NOMO-1 treated with DMSO at 0.1 percent for 48 hours (cell line): ENCODE data around the gene SDR42E2.
"Not testable (repeated sequence)": the region's sequence is repeated elsewhere in the genome, so short reads cannot be mapped to it uniquely, and the experiment has no call there.

Experiments
- DNase-seq: peaks from one replicate; lab custom pipeline; 2025; ENCODE audit not compliant: unreplicated experiment; lab: John Stamatoyannopoulos, UW

The SDR42E2 gene

DNA sequence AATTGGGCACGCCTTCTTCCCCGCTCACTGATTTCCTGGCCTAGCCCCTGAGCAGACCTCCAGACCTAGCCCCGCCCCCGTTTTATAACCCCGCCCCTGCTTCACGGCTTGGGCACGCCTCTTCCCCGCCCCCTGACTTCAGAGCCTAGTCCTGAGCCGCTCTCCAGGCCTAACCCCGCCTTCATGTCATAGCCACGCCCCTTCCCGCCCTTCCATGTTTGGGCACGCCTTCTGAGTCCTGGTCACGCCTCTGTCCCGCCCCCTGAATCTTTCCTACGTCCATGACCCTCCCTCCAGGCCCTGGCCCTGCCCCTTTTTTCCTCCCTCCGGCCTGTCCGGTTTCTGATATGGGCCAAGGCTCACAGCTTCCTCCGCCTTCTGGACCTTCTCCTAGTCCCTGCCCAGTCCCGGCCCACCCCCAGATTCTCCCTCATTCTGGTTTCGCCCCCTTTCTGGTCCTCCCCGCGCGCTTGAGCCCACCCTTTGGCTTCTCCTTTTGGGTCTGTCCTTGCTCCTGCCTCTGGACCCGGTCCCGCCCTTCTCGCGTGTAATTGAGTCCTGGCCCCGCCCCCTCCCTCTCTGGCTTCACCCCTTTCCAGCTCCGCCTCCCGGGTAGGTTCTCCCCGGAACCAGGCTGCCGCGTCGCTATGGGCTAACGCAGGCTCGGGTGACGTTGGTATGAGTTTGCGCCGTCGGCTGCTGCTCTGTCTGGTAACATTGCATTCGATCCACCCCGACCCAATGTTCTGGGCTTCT is 28.6 kb downstream of the SDR42E2 start:
- peak; percentile 93 for DNase-seq

DNA sequence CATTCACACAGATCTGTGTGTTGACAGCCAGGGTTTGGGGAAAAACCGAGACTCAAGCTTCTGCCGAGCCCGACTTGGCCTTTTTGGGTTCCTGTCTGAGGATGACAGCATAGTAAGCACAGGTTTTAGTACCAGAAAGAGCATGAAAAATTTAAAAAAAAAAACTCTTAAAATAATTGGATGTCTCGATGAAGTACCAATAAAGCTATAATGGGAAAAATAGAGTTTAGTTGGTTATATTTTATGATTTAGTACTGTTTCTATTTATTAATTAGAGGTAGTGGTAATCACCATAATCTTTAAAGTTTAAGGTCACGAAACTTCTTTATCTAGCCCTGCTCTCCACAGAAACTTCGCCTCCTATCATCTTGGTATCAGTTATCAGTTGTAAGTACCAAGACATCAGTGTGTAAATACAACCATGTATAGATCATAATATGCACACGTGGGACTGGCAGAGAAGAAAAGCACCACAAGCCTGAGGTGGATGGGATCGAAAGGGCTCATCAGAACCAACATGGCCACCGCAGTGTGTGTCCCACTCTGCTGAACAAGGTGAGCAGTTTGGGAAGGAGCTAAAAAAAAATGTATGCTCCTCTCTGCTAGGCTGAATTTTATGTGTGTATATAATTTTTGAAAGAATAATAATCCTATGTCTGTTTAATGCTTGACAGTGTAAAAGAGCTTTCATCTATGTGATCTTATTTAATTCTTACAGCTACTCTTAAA is 29.4 kb downstream of the SDR42E2 start:
- peak; percentile 20 for DNase-seq

GRCh38 chr16:22192261-22193062 is 30.2 kb downstream of the SDR42E2 start:
- DNase-seq = peak; percentile 75

DNA sequence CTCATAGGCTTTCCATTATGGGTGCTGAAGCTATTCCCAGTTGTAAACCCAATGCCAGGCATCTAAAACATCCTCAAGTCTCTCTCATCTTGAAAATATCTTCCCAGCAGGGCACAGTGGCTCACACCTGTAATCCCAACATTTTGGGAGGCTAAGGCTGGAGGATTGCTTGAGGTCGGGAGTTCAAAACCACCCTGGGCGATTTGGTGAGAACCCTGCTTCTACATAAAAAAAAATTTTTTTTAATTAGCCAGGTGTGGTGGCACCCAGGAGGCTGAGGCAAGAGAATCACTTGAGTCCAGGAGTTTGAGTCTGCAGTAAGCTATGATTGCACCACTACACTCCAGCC is 30.7 kb downstream of the SDR42E2 start:
- DNase-seq = no peak

DNA sequence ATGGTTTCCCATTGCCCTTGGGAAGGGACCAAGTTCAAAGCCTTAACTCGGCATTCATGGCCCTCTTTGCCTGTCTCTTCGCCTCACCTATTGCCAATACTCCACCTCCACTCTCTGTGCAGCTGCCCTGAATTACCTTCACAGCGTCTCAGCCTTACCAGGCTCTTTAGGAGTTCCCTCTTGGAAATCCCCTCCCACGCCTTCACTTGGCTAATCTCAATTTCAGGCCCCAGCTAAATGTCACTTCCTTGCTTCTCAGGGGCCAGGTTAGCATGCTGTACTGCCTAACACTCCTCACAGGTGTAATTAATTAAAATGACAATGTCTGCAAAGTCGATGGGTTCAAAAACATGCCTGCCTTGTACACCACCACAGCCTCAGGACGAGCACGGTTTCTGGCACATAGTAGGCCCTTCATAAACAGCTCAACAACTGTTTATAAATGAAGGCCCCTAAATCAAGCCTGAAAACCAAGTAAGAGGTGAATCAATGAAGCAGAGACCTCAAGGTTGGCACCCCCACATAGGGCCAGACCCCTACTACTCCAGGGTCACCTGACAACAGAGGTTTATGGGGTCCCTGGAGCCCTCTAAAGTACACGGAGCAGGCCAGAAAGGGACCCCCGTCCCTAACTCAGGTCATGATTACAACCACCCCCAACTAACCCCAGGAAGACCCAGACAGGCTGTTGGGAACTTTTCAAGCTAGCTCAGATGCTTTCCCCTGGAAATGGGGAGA is 32.6 kb downstream of the SDR42E2 start:
- no peak for DNase-seq

DNA sequence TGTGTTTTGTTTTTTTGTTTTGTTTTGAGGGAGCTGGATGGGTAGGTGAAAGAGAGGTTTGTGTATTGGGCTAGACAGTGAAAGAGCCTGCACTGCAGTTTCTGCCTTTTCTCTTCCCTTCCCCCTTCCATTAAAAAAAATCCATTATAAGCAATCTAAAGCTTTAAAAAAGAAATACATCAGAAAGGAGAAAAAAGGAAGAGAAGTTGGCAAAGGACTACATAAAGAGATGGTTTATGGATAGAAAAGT is 33.1 kb downstream of the SDR42E2 start:
- no peak for DNase-seq

DNA sequence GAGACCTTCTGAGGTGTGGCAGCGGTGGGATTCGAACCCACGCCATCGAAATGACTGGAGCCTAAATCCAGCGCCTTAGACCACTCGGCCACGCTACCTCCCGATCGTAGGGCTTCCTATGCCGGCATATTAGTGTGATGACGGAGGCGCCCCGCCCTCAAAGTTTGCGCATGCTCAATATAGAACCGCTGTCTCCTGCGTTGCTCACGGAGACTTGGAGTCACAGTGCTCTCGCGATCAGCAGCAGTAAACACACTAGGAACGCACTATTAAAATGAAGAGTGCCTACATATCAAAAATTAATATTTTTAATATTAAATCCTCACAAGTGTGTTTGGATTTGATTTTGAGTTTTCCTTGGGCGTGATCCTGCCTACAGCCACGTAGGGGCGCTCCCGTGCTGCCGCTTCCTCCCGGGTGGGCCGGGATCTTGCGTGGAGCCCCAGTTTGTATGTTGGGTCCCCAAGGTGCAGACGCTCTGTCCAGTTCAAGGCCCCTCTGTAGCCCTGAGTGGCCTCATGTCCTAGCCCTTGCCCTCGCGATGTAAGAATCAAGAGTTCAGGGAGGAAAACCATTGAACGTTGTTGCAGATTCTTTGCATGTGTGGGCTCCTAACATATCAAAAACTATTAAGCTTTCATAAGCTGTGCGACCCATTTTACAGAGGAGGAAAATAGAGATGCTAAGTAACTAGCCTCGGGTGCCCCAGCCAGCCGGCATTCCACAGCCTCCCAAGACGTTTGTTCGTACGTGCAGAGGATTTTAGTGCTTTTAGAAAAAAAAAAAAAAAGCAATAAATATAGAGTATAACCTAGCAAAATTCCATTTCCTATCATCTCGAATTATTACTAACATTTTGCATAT is 33.6 kb downstream of the SDR42E2 start:
- peak; percentile 85 for DNase-seq

GRCh38 chr16:22196559-22197168 is 34.4 kb downstream of the SDR42E2 start:
- not testable (repeated sequence) for DNase-seq

- DNase-seq = peak; percentile 17
Measured at GRCh38 chr16:22198547-22199293, 36.4 kb downstream of the SDR42E2 start.

DNA sequence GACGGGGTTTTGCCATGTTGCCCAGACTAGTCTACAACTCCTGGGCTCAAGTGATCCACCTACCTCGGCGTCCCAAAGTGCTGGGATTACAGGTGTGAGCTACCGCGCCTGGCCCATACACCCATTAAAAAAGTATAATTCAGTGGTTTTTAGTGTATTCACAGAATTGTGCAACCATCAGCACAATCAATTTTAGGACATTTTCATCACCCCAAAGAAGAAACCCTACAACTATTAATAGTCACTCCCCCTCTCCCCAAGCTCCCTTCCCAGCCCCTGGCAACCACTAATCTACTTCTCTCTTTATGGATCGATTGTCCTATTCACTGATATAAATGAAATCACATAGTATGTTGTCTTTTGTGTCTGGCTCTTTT is 39.9 kb downstream of the SDR42E2 start:
- no peak for DNase-seq

DNA sequence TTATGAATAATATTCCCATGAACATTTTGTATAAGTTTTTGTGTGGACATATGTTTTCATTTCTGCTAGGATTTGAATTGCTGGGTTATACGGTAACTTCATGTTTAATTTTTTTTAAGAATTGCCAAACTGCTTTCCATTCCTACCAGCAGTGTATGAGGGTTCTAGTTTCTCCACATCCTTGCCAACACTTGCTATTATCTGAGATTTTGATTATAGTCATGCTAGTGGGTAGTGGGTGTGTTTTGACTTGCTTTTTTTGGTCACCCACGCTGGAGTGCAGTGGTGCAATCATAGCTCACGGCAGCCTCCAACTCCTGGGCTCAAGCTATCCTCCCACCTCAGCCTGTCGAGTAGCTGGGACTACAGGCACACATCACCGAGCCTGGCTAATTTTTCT is 40.8 kb downstream of the SDR42E2 start:
- DNase-seq = no peak

DNA sequence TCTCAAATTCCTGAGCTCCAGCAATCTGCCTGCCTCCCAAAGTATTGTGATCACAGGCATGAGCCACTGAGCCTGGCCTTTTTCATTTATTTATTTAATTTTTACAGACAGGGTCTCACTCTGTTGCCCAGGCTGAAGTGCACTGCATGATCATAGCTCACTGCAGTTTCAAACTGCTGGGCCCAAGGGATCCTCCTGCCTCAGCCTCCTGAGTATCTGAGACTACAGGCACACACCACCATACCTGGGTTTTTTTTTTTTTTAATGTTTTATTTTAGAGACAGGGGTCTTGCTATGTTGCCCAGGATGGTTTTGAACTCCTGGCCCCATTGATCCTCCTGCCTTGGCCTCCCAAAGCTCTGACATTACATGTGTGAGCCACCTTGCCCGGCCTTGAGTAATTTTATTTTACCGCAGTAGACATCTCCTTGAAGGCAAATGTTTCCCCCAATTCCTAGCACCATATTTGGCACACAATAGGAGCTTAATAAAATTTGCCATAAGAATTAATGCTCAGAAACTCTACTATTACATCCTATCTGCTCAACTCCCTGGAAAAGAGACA is 41.9 kb downstream of the SDR42E2 start:
- DNase-seq = no peak

GRCh38 chr16:22205577-22206012 is 43.3 kb downstream of the SDR42E2 start:
- no peak for DNase-seq

DNA sequence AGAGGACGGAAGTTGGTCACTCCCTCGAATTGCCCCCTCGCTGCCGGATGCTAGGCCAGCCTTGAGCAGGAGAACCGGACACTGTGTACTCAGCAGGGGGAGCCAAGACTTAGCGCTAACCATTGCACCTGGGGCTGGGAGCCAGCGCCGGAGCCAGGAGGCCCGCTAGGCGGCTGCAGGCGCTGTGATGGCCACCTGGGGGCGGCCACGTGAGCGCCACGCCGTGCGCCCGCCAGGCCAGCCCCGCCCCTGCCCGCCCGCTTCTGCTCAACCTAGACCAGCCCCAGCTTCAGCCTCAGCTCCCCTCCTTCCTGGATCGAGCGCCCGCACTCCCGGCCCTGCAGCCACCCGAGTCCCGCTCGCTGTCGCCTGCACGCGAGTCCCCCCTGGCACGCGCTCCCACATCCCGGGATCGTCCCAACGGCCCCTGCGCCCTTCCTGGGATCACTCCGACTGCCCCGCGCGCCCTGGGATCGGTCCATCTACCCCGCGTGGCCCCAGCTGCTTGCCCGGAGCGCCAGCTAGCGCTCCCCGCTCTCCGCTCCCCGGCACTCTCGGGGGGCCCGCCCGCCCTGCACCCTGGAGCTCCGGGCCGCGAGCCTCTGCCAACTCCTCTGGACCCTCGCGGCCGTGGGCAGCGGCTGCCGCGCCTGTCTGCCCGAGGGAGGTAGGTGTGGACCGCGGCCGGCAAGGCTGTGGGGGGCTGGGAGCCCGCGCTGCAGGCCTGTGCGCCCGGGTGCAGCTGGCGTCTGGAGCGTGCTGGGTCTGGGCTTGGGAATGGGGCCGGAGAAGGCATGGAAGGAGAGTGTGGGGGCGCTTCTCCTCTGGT is 43.9 kb downstream of the SDR42E2 start, which contains the start of gene EEF2K:
Gene EEF2K, plus strand, starts transcription at position 266 of the 829 bp plus-strand sequence. CDS start 19,452 bp downstream, outside the sequence.
- DNase-seq = peak; percentile 92

DNA sequence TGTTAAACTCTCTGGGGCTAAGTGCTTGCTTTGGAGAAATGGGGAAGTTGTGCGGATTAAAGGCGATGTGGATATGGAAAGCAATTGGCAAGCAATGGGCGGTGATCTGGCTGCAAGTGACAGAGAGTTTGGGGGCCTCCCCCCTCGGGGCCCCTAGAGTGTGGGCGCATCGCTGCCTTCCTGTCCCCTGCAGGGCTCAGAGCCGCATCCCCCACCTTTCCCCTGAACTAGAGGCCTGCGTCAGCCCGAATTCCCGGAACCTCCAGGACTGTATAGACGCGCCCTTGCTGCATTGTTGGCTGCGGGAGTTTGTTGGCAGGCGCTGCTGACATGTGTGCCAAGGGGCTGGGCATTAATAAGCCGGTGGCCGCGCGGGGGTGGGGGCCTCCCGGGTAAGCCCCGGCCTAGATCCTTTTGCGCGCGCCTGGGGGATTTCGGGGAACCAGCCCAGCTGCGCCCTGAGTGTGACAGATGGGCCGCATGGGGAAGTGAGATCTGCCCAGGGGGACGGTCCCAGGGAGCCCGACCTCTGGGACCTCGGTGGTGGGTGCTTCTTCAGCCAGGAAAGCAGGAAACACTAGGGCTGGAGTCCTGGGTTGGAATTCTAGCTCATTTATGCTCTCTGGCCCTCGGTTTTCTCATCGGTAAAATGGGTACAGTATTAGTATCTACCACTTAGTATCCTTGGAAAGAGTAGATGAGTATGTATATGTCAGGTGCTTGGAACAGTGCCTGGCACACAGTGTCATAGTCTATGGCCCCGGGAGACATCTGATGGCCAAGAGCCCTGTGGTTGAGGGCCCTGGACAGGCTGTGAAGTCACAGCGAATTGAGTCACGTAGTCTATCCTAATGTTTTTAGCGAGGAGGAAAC is 44.8 kb downstream of the SDR42E2 start:
- DNase-seq = peak; percentile 62

- no peak for DNase-seq
Measured at GRCh38 chr16:22207715-22208360, 45.5 kb downstream of the SDR42E2 start.
